Rectal smooth muscle tissue (tissue), 1 donor: ENCODE data around the gene MCHR2.

ENCODE experiments used
- H3K27ac ChIP-seq: one replicate; pipeline ENCODE4 v1.7.0; 2013; ENCODE audit warnings: low read depth, low read length, inconsistent platforms
- H3K27me3 ChIP-seq: one replicate; pipeline ENCODE4 v1.7.0; 2013; ENCODE audit warnings: low read length; ENCODE audit not compliant: control insufficient read depth, insufficient read depth
- H3K36me3 ChIP-seq: one replicate; pipeline ENCODE4 v1.7.0; 2013; ENCODE audit warnings: low read length; ENCODE audit not compliant: control insufficient read depth, insufficient read depth
- H3K4me1 ChIP-seq: one replicate; pipeline ENCODE4 v1.7.0; 2013; ENCODE audit warnings: low read length; ENCODE audit not compliant: control insufficient read depth, insufficient read depth
- H3K4me3 ChIP-seq: one replicate; pipeline ENCODE4 v1.7.0; 2013; ENCODE audit warnings: low read length
- H3K9ac ChIP-seq: one replicate; pipeline ENCODE4 v1.7.0; 2013; ENCODE audit warnings: low read length

The MCHR2 gene

DNA sequence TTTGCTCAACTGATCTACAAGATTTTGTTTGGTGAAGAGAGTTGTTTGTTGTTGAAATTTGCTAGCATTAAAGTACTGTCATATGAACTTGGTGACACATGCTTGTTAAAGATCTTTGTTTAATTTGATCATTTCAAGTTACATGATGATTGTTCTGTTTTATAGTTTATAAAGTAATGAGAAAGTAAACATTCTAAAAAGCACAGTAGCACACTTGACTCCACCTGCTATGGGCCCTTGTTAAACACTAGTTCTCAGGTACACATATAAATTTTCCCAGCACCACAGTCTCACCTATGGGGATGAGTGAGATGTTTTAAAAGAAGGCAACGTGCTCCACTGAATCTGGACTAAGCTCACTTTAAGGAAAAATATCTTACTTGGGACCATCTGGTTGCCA is 14.1 kb downstream of the MCHR2 start:
- Histone ChIP-seq H3K27me3 (no peaks in the 10 kb centered on the region), H3K9ac (no peak overlapping the region), H3K36me3 (no peaks in the 10 kb centered on the region), H3K4me1 (no peaks in the 10 kb centered on the region), H3K4me3 (no peak overlapping the region), H3K27ac (no peak overlapping the region)

DNA sequence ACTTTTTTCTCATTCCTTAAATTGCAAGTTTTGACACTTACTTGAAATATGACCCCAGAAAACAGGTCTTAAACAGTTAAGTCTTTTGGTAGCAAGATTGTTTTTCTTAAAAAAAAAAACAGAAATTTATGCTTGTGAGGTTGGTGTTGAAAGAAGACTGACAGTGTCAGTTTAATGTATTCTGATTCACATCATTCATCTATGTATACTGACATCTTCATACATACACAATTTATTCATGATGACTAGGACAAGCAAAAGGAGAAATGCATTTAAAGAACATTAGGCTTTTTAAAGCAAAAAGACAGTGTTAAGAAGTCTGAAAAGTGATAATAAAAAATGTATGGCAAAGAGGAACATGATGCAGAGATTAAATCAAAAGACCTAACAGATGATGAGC is 27.0 kb downstream of the MCHR2 start:
- Histone ChIP-seq H3K4me3 (no peak overlapping the region), H3K9ac (no peak overlapping the region), H3K36me3 (no peaks in the 10 kb centered on the region), H3K27me3 (no peaks in the 10 kb centered on the region), H3K27ac (no peak overlapping the region), H3K4me1 (no peaks in the 10 kb centered on the region)

GRCh38 chr6:99960027-99960426 is 34.0 kb downstream of the MCHR2 start:
- no peaks in the 10 kb centered on the region for H3K27me3 ChIP-seq
- no peak overlapping the region for H3K9ac ChIP-seq
- H3K27ac ChIP-seq = no peak overlapping the region
- no peaks in the 10 kb centered on the region for H3K4me1 ChIP-seq
- no peaks in the 10 kb centered on the region for H3K36me3 ChIP-seq
- H3K4me3 ChIP-seq = no peak overlapping the region

- H3K27ac ChIP-seq = no peak overlapping the region
Observed at GRCh38 chr6:99951016-99951805, 42.8 kb downstream of the MCHR2 start.

DNA sequence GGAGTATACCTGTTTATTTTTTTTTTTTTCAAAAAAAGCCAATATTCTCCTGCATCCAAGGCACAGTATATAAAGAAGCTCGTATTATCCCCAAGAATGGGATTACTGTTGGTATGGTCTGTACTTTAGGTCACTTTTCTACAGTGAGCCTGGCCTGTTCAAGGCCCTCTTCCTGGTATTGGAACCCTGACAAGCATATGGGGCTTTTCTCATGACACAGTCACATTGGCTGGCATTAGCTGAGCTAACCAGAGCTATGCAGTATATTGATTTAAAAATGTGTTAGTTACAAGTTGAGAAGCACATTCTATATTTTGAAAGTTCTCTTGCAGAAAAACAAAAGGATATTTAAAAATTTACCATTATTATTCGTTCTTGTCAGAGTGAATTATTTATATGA is 48.0 kb downstream of the MCHR2 start:
- H3K27me3 ChIP-seq = no peaks in the 10 kb centered on the region

More at GRCh38 chr6:99951016-99951805, 42.8 kb downstream of the MCHR2 start:
- Histone ChIP-seq H3K4me3 (no peak overlapping the region), H3K9ac (no peak overlapping the region), H3K36me3 (no peaks in the 10 kb centered on the region), H3K27me3 (no peaks in the 10 kb centered on the region), H3K4me1 (no peaks in the 10 kb centered on the region)

DNA sequence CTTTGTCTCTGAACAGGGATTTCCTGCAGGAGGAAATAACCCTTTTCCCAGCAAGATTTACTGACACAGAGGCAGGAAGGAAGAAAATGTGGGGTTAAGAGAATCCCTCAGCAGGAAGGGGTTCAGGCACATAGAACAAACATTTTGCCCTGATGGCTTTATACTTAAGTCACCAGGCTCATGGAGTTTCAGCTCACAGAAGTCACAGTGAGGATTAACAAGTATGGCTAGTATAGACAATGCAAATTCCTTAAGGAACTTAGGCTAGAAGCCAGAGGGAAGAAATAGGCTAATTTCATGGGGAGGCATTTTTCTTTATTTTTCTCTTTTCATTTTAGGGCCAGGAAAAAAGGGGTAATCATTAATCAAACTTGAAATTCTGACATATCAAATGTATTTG is 50.2 kb downstream of the MCHR2 start:
- Histone ChIP-seq H3K36me3 (no peaks in the 10 kb centered on the region), H3K4me1 (no peaks in the 10 kb centered on the region), H3K4me3 (no peak overlapping the region)

More for the DNA sequence above, 48.0 kb downstream of the MCHR2 start:
- Histone ChIP-seq H3K27ac (no peak overlapping the region), H3K9ac (no peak overlapping the region), H3K4me1 (no peaks in the 10 kb centered on the region), H3K4me3 (no peak overlapping the region), H3K36me3 (no peaks in the 10 kb centered on the region)

GRCh38 chr6:99940582-99940981 is 53.4 kb downstream of the MCHR2 start:
- Histone ChIP-seq H3K4me3 (no peak overlapping the region), H3K36me3 (no peaks in the 10 kb centered on the region), H3K27ac (no peak overlapping the region), H3K9ac (no peak overlapping the region), H3K27me3 (no peaks in the 10 kb centered on the region), H3K4me1 (no peaks in the 10 kb centered on the region)

More for the DNA sequence above, 50.2 kb downstream of the MCHR2 start:
- H3K27ac ChIP-seq = no peak overlapping the region
- H3K9ac ChIP-seq = no peak overlapping the region
- no peaks in the 10 kb centered on the region for H3K27me3 ChIP-seq

DNA sequence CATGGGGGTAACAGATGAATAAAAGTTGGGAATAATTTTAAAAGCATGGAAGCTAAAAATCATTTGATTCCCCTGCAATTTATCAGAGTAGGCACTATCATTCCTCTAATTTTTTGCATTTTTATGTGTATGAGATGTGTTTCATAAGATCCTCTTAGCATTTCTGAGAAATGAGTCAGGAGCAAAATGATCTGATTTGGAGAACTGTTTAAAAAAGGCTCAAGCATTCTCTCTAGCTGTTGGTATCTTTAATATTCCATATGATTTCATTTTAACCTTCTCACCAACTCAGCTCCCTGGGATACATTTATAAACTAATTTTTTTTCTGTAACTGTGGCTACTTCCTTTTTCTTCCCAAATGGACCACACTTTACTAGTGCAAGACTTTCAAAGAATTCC is 60.9 kb downstream of the MCHR2 start:
- H3K27ac ChIP-seq = no peak overlapping the region
- H3K4me1 ChIP-seq = no peaks in the 10 kb centered on the region
- no peak overlapping the region for H3K4me3 ChIP-seq
- no peaks in the 10 kb centered on the region for H3K36me3 ChIP-seq
- H3K27me3 ChIP-seq = no peaks in the 10 kb centered on the region
- no peak overlapping the region for H3K9ac ChIP-seq

DNA sequence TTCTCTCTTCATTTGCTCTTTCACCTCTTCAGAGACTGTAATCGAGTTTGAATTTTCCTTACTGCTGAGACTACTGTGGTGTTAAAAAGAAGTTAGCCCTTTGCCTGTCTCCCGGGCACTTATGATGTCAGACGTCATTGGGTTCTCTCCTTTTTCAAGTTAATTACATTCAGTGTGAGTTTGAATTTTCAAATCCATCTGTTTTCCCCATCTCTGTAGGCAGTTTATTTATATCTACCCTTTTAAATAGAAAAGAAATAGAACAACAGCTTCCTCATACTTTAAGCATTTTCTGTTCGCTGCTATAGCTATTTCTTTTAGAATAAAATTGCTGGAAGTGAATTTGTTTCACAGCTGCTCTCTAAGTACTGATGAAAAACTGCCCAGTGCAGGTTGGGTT is 81.4 kb downstream of the MCHR2 start:
- H3K27me3 ChIP-seq = no peaks in the 10 kb centered on the region
- no peak overlapping the region for H3K9ac ChIP-seq
- no peak overlapping the region for H3K27ac ChIP-seq
- no peaks in the 10 kb centered on the region for H3K36me3 ChIP-seq
- no peak overlapping the region for H3K4me3 ChIP-seq
- no peaks in the 10 kb centered on the region for H3K4me1 ChIP-seq

DNA sequence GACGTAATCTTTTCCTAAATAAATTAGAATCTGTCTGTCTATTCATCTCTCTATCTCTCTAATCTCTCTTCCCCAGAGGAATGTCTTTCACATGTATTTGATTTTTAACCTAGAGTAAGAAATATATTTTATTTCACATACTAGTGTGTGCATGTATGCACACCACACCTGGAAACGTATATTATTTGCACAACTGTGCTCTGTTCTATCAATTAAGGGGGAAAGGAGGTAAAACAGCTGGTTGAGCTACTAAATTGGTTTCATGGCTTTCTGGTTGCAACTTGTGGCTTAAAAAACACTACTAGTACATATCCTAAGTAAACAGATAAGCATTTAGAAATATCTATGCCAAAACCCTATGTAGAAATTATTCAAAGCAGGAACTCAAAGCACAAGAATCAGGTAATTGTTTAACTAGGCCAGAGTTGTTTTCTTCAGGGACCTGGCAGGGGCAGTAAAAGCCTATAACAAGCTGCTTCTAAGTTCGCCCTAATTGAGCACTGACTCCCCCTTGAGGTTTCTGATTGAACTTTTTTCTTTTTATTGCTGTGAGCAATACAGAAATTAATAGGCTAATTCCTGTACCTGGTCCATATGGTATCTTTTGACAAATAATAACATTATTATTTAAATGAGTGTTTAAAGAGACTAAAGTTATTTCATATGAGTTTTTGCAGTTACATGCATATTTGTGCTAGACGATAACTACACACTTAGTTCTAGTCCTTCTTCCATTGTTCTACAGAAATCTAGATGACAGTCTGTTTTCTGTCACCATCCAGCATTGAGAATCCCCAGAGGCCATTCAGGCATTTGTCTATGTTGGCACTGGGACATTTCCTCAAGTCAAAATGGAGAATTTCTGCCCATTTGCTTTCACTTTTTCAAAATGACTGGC is 88.6 kb downstream of the MCHR2 start:
- Histone ChIP-seq H3K4me1 (no peaks in the 10 kb centered on the region), H3K27ac (no peak overlapping the region), H3K27me3 (no peaks in the 10 kb centered on the region), H3K4me3 (no peak overlapping the region), H3K36me3 (no peaks in the 10 kb centered on the region), H3K9ac (no peak overlapping the region)

GRCh38 chr6:99901596-99902384 is 92.2 kb downstream of the MCHR2 start:
- Histone ChIP-seq H3K4me3 (no peak overlapping the region), H3K4me1 (no peaks in the 10 kb centered on the region), H3K9ac (no peak overlapping the region), H3K27me3 (no peaks in the 10 kb centered on the region), H3K27ac (no peak overlapping the region), H3K36me3 (no peaks in the 10 kb centered on the region)

DNA sequence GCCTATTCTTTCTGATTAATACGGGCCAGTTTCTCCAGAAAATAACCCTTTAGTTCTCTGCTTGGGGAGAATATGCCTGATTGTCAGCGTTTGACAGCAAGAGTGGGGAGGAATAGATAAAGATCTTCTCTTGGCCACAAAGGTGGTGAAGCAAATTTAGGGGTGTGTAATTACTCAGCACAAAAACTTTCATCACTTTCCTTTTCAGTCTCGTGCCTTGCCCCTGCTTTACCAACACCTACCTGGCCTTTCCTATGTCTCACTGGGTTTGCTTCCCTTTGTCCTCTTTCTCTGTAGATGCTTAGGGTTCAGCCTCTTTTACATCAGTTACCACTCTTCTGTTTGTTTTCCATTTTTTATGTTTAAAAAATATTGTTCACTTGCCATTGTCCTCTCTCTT is 99.2 kb downstream of the MCHR2 start:
- Histone ChIP-seq H3K4me3 (no peak overlapping the region), H3K27me3 (no peaks in the 10 kb centered on the region), H3K9ac (no peak overlapping the region), H3K4me1 (no peaks in the 10 kb centered on the region), H3K36me3 (no peaks in the 10 kb centered on the region), H3K27ac (no peak overlapping the region)
